HG03066 (cell line): Measurements from ENCODE around the gene RCL1.
"Not testable (repeated sequence)": the region's sequence is repeated elsewhere in the genome, so short reads cannot be mapped to it uniquely, and the experiment has no call there.

Source experiments
- ATAC-seq: cut with Tn5 transposase; IDR thresholded peaks from one replicate; pipeline ENCODE4 v1.9.1; 2021; ENCODE audit warnings: low read depth; ENCODE audit not compliant: unreplicated experiment

RCL1 gene

DNA sequence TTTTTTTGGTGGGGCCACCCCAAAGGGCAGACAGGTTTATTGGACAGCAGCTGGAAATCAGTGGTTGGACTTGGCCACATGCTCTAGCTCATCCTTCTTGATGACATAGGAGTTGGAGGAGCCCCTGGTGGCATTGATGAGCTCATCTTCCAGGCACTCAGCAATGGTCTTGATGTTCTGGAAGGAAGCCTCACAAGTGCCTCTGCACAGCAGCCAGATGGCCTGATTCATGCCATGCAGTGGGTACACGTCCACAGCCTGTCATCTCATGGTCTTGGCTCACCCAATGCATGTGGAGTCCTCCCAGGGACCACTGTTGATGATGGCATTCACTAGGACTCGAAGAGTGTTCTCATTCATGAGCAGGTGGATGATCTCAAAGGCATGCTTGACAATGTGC lies 11.3 kb upstream of the RCL1 start:
- ATAC-seq, result no peak

DNA sequence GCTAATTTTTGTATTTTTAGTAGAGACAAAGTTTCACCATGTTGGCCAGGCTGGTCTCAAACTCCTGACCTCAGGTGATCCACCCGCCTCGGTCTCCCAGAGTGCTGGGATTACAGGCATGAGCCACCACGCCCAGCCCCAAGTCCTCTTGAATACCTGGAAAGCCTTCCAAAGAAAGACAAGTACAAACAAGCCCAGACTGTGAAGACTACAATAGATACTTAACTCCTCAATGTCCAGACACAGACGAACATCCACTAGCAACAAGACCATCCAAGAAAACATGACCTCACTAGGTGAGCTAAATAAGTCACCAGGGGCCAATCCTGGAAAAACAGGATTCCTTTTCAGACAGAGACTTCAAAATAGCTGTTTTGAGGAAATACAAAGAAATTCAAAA lies 9.6 kb upstream of the RCL1 start:
- not testable (repeated sequence) for ATAC-seq

DNA sequence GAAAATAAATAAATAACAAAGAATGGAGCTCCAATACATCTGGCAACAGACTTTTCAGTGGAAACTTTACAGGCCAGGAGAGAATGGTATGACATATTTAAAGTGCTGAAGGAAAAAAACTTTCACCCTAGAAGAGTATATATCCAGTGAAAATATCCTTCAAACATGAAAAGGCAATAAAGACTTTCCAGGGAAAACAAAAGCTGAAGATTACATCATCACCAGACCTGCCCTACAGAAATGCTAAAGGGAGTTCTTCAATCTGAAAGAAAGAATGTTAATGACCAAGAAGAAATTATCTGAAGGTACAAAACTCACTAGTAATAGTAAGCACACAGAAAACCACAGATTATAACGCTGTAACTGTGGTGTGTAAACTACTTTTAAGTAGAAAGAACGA lies 8.3 kb upstream of the RCL1 start:
- no peak for ATAC-seq

DNA sequence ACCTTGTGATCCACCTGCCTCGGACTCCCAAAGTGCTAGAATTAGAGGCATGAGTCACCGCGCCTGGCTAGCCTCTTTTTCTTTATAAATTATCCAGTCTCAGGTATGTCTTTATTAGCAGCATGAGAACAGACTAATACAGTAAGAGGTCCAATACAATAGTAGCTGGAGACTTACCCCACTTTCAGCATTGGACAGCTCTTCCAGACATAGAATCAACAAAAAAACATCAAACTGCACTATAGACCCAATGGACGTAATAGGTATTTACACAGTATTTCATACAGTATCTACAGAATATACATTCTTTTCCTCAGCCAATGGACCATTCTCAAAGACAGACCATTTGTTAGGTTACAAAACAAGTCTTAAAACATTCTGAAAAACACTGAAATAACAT lies 6.1 kb upstream of the RCL1 start:
- ATAC-seq, result no peak

DNA sequence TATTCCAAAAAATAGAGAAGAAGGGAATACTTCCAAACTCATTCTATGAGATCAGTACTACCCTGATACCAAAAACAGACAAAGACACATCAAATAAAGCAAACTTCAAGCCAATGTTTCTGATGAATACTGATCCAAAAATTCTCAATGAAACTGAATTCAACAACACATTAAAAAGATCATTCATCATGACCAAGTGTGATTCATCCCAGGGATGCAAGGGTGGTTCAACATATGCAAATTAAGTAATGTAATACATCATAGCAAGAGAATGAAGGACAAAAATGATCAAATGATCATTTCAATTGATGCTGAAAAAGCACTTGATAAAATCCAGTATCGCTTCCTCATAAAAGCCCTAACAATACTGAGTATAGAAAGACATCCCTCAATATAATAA lies 4.9 kb upstream of the RCL1 start:
- no peak for ATAC-seq

DNA sequence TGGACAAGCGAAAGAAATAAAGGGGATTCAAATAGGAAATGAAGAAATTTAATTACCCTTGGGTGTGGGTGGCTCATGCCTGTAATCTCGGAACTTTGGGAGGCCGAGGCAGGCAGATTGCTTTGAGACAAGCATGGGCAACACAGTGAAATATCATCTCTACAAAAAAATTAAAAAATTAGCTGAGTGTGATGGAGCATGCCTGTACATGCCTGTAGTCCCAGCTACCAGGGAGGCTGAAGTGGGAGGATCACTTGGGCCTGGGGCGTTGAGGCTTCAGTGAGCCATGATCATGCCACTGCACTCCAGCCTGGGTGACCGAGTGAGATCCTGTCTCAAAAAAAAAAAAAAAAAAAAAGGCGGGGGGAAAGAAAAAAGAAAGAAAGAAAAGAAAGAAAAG lies 4.0 kb upstream of the RCL1 start:
- ATAC-seq, result no peak

DNA sequence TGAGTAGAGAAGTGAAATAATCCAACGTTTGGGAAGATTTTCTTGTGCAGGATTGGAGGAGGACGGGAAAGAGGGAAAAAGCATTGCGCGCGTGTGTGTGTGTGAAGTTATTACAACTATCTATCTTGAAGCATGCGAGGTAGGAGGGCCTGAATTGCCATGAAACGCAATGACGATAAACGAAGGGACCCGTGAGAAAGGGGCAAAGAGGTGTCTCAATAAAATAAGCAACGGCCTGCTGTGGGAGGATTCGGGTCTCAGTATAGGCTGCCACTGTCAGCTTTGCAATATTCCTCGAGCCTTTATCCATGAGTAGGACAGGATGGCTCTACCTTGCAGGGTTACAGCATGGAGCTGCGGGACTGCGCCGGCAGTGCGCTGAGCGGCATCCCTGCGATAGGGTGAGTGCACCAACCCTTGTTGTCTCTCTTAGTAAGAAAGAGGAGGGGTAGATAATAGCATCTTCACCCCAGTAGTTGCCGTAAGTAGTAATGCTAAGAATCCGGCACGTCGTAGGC lies 631 bp upstream of the RCL1 start:
- peak; percentile 40 for ATAC-seq

DNA sequence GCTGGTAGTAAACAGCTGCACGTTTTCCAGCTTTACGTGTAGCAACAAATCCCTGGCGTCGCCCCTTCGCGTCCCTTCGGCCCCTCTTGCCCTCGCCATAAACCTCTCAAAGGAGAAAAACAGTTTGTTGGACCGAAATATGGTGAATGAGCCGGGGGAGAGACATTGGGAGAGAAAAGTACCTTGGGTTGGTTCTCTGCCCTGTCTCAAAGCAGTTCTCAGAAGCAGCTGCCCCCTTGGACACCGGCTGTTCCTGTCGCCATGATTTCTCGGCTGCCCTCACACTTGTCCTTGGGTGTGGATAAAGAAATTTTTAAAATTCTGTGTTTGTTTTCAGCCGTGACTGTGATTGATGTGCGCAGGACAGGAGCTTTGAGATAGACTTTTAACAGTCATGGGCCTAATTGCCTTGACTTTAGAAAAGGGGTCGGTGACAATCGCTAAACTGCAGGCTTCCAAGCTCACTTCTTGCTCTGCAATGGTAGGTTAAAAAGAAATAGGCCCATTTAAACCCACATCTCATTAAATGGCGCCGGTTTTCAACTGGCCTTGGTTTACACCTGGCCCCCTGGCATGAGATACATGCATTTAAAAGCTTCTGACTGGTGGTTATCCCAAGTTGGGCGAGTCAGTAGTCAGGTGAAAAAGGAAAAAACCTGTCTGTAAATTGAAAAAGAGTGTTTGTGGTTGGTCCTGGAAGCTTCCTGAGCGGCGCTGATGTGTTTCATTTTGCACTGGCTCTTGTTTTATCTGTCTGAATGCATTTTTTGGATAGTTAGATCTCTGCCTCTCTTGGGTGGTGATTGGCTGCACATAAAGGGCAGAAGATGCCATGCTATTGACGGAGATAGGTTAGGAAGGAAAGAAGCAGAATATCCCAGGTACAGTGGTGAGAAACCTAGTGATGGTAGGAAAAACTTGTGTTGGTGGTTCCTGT lies 983 bp downstream of the RCL1 start:
- ATAC-seq, result no peak

DNA sequence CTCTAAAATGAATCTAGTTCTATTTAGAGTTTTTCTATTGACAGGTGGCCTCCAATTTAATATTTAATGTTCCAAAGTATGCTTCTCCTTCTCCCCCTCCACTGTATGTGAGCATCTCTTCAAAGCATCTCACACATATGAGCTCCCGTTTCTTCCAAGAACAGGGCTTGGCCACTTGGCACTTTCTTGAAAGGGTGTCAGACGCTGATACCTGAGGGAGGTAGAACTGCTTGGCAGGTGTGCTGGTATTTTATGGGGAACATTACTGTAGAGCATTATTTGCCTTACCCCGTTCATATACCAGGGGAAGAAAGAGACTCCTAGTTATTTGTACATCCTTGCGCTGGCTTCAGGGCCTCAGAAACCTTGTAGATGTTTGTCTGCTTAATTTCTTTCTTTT lies 1.9 kb downstream of the RCL1 start:
- no peak for ATAC-seq

DNA sequence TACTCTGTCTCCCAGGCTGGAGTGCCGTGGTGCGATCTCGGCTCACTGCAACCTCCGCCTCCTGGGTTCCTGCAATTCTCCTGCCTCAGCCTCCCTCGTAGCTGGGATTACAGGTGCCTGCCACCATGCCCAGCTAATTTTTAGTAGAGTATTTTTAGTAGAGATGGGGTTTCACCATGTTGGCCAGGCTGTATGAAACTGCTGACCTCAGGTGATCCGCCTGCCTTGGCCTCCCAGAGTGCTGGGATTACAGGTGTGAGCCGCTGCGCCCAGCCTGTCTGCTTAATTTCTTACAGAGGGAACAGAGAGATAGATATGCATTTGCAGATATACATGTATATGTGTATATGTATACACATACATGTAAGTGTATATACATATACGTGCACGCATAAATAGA lies 2.4 kb downstream of the RCL1 start:
- ATAC-seq, result not testable (repeated sequence)

DNA sequence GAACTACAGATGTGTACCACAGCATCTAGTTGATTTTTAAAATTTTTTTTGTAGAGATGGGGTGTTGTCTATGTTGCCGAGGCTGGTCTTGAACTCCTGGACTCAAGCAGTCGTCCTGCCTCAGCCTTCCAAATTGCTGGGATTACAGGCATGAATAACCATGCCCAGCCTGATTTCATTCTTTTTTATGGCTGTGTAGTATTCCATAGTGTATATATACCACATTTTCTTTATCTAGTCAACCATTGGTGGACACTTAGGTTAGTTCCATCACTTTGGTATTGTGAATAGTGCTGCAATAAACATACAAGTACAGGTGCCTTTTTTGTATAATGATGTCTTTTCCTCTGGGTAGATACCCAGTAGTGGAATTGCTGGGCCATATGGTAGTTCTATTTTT lies 3.8 kb downstream of the RCL1 start:
- ATAC-seq, result no peak

DNA sequence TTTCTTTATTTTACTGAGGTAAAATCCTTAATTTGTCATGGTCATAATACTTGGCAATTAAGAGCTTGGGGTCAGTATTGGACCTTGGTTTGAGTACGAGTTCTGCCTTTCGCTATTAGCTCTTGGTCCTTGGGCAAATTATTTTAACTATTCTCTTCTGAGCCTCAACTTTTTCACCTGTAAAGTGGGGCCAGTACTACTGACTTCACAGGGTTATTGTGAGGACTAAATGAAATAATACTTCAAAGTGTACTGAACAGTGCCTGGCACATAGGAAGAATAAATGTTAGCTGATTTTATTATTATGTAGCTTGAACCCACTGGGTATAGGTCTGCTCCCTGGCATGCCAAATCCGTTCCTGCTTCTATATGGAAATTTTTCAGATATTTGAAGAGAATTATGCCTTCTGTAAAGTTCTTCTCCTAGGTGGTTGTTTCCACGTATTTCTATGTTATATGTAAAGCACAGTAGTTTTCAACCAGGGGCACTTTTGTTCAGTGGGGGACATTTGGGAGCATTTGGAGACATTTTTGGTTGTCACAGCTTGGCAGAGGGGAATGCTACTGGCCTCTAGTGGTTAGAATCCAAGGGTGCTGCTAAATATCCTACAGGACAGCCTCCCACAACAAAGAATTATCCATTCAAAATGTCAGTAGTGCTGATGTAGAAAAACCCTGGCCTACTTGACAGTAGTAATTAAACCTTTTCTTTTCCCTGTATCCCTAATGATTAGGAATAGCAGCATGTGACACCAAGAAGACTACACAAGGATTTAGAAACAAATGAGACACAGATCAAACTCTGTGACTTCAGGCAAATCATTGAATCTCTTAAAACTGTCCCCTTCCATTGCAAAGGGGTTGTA lies 4.5 kb downstream of the RCL1 start:
- ATAC-seq, result no peak

DNA sequence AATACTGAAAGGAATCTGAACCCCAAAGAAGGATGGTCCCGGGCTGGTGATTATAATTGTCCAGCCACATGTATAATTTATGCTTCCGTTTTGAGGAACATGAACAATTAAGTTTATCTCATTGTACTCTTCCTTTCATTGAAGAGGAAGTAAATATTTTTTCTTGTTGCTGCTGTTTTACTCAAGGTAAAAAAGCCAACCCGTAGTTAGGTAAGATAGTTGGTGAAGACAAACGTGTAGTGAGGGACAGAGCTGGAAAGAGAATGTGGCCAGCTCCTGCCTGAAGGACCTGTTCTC lies 5.1 kb downstream of the RCL1 start:
- no peak for ATAC-seq

DNA sequence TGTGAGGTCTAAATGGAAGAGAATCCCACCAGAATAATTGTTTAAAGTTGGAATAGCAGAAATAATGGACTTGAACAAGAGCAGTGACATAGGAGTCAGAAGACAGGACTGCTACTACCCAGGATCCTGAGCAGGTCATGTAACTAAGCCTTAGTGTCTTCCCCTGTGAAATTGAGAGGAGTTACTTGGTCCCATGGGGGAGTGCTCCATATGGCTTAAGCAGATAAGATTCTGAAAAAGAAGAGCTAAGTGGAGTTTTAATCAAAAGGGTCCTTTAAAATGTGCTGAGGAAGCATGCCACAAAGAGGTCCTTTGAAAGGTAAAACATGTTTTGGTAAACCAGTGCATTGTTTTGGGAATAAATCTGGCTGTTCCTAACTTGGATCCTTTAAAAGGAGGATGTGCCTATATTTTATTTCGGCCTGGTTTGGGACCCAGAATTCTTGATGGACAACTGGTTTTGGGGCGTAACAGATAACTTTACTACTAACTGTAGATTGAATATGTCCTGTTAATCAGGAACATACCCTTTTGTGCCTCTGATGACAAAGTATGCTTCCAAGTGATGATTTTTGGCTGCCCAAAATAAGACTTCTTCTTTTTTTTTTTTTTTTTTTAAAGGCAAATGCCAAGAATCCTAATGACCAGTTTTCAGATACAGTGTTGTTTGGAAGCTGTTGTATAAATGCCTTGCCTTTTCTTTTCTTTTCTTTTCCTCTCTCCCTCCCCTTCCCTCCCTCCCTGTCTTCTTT lies 5.7 kb downstream of the RCL1 start:
- no peak for ATAC-seq

DNA sequence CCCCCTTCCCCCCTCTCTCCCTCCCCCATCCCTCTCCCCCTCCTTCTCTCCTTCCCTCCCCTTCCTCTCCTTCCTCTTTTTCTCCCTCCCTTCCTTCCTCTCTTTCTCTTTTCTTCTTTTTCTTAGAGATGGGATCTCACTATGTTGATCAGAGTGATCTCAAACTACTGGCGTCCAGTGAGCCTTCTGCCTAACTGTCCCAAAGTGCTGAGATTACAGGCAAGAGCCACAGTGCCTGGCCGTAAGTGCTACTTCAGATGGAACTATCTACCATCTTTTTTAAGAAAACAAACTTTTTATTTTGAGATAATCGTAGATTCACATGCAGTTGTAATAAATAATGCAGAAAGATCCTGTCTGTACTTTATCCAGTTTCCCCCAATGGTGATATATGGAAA lies 6.3 kb downstream of the RCL1 start:
- ATAC-seq, result no peak

DNA sequence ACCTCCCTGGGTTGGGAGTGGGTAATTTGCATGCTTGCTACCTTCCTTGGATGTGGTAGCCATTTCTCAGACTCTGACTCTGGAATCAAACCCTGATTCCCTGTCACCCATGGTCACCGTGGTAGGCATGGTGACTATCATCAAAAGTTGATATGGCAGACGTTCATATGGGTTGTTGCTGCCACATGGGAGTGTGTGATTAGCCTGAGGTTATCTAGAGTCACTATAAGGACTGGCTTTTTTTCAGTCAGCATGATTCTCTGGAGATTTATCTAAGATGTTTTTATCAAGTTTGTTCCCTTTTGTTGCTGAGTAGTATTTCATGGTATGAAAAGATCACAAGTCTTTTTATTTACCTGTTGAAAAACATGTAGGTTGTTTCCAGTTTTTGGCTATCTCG lies 7.0 kb downstream of the RCL1 start:
- no peak for ATAC-seq

DNA sequence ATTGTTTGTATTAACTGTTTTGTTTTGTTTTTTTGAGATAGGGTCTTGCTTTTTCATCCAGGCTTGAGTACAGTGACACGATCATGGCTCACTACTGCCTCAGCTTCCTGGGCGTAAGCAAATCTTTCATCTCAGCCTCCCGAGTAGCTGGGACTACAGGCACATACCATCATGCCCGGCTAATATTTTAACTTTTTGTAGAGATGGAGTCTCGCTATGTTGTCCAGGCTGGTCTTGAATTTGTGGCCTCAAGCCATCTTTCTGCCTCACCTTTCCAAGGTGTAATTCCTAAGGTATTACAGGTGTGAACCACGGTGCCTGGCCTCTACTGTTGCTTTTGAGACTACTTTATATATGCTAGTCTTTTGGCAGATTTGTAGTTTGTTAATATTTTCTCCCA lies 8.4 kb downstream of the RCL1 start:
- no peak for ATAC-seq

DNA sequence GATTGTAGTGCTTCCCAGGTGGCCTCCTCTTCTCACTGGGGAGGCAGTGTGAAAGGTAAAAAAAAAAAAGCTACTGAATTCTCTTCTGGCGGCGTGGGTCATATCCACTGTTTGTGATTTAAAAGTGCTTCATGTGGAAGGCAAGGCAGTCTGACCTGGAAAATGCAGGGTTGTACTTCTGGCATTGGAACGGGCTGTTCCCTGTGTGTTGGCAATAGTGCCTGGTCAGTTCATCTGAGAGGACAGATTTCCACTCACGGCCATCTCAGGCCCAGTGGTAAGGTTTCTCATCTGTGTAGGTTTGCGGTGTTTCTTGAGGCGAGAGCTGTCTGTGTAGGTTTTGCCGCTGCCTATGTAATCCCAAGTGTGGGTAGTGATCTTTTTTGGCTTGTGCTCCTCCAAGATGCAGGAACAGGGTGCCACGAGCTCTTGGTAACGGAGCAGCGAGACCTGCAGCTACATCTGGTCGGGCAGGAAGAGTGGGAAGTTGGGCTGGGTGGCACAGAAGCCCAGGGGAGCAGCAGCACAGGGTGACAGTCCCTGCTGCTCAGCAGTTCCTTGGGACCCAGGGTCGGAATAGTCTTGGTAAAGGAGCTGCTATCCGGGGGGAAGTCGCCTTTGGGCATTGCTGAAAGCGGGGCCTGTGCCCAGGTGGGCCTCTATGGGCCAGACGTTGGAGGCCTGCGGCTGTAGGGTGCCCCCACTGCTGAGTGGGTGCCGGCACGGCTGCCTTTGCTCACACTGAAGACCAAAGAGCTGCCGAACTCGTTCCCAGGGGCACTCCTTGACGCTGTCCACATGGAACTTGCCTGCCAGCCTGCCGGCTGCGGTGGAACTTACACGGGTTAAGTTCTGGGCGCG lies 11.2 kb downstream of the RCL1 start:
- no peak for ATAC-seq

DNA sequence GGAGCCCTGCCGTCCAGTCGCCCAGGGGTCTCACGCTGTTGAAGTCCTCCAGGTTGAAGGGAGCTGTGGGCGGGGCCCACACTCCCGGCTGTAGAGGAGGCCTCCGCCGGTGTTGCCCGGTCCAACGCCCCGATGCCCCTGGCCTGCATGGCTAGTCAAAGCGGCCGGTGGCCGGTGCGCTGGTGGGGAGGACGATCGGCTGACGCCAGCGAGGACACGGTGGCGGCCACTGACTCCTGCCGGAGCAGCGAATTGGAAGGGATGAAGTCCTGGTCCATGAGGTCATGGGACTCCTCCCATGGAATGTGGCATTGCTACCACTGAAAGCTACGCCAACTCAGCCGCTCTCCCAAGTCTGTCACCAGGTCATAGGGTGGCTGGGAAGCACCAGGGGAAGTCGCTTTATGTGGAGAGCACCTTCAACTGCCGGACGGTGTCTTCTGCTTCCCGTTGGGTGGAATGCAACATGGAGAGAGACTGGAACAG lies 11.8 kb downstream of the RCL1 start:
- no peak for ATAC-seq
